OCI-LY1 (cell line): ENCODE results near the gene RPL18.

Source experiments
- H2AFZ ChIP-seq: fragments of 200-600 bp; sonication (generic), shearing (Covaris generic); 2 replicates; pipeline ENCODE4 v1.6.0; 2014; ENCODE audit warnings: antibody characterized with exemption, mild to moderate bottlenecking, low read length
- H3F3A ChIP-seq: fragments of 200-600 bp; sonication (generic), shearing (Covaris generic); 2 replicates; pipeline ENCODE4 v1.6.0; 2014; ENCODE audit warnings: mild to moderate bottlenecking, antibody characterized with exemption, low read length, moderate library complexity; ENCODE audit not compliant: insufficient read depth
- H3K27ac ChIP-seq: fragments of 200-600 bp; sonication (generic); 2 replicates; pipeline ENCODE4 v1.5.1; 2014; ENCODE audit warnings: low read length, mixed run types, mild to moderate bottlenecking, low read depth; ENCODE audit not compliant: poor library complexity, severe bottlenecking
- H3K27me3 ChIP-seq: fragments of 200-600 bp; sonication (generic); 2 replicates; pipeline ENCODE4 v1.6.0; 2014; ENCODE audit warnings: antibody characterized with exemption, mild to moderate bottlenecking, low read length, moderate library complexity; ENCODE audit not compliant: insufficient read depth
- H3K36me3 ChIP-seq: fragments of 200-600 bp; sonication (generic); 2 replicates; pipeline ENCODE4 v1.6.1; 2014; ENCODE audit warnings: mild to moderate bottlenecking, antibody characterized with exemption, low read length, moderate library complexity, mixed read lengths; ENCODE audit not compliant: insufficient read depth
- H3K4me1 ChIP-seq: fragments of 200-600 bp; sonication (generic); 2 replicates; pipeline ENCODE4 v1.5.1; 2014; ENCODE audit warnings: mild to moderate bottlenecking, low read length, moderate library complexity; ENCODE audit not compliant: insufficient read depth, severe bottlenecking
- H3K4me2 ChIP-seq: fragments of 200-600 bp; sonication (generic), shearing (Covaris generic); 2 replicates; pipeline ENCODE4 v1.6.1; 2014; ENCODE audit warnings: low read length
- H3K4me3 ChIP-seq: fragments of 200-600 bp; sonication (generic); 2 replicates; pipeline ENCODE4 v1.5.1; 2014; ENCODE audit warnings: low read length, low read depth, mild to moderate bottlenecking, mixed read lengths; ENCODE audit not compliant: poor library complexity, severe bottlenecking
- H3K79me2 ChIP-seq: fragments of 200-600 bp; shearing (Covaris generic); 2 replicates; pipeline ENCODE4 v1.6.1; 2016; ENCODE audit warnings: mixed run types, low read length, mixed read lengths; ENCODE audit not compliant: insufficient read depth
- H3K9ac ChIP-seq: fragments of 200-600 bp; sonication (generic), shearing (Covaris generic); 2 replicates; pipeline ENCODE4 v1.6.1; 2014; ENCODE audit warnings: mild to moderate bottlenecking, low read length, mixed read lengths
- H3K9me2 ChIP-seq: fragments of 200-600 bp; sonication (generic), shearing (Covaris generic); 2 replicates; pipeline ENCODE4 v1.6.1; 2014; ENCODE audit warnings: low read depth, mild to moderate bottlenecking, low read length, mixed read lengths
- H3K9me3 ChIP-seq: fragments of 200-600 bp; shearing (Covaris generic); 2 replicates; pipeline ENCODE4 v1.6.1; 2014; ENCODE audit warnings: low read length, mixed read lengths
- H4K20me1 ChIP-seq: fragments of 200-600 bp; sonication (generic), shearing (Covaris generic); 2 replicates; pipeline ENCODE4 v1.6.0; 2016; ENCODE audit warnings: mild to moderate bottlenecking, low read length; ENCODE audit not compliant: insufficient read depth
- EZH2 ChIP-seq: fragments of 200-600 bp; sonication (generic), shearing (Covaris generic); IDR thresholded peaks from 2 replicates; pipeline ENCODE4 v1.8.0; 2017; ENCODE audit warnings: borderline replicate concordance, mixed run types, mild to moderate bottlenecking, antibody characterized with exemption, low read length, moderate library complexity, mixed read lengths
- TF ChIP-seq, protein P1 (sequence below): fragments of 200-600 bp; sonication (generic), shearing (Covaris generic); IDR thresholded peaks from 2 replicates; pipeline ENCODE4 v1.5.1; 2017; ENCODE audit warnings: mild to moderate bottlenecking, antibody characterized with exemption, low read length, moderate library complexity, mixed read lengths

RPL18 gene

DNA sequence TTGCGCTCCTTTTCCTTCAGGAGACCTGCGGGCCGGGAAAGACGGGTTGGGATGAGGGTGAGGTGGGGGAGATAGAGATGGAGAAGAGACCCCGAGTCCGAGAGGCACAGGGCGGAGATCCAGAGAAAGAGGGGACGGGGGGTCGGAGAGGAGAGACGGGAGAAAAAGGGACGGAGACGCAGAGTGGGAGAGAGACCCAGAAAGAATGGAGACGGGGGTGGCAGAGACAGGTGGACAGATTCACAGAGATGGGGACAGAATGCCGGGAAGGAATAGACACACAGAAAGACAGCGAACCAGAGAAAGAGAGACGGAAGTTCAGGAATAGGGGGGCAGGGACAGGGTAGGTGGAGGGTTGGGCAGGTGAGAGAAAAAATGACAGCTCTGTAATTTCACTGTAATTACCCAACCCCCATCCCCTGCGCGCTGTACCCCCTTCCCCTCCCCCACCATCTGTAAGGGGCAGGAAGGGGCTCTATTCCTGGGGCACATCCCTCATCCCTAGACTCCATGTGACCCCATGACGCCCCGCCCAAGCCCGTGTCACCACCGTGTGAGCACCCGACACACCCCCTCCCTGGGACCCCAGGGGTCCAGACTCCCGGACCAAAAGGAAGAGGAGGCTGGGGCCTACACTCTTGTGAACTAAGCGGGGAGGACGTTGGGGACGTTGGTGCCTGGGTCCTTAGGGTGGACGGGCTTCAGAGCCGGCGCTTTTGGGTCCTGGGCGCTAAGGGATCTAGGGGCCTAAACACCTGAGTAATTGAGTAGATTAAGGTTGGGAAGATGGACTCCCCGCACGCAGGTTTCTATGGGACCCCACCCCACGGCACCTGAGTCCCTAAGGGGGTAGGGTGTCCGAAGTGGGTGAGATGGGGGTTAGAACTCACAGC is 17.2 kb upstream of the RPL18 start:
- Histone ChIP-seq H3F3A (0 out of 2 replicates have a peak, but pooled peaks cover 5% of the 10 kb centered on the region), H3K27ac (peak overlapping the region; percentile 96), H3K36me3 (peaks cover 4% of the 10 kb centered on the region; the same call in 1 of the 2 replicates), H3K4me3 (peak overlapping the region; percentile 84), H3K9ac (peak overlapping the region; percentile 96), H4K20me1 (no peaks in the 10 kb centered on the region), H2AFZ (no peak overlapping the region), H3K9me2 (no peaks in the 10 kb centered on the region), H3K27me3 (no peaks in the 10 kb centered on the region), H3K79me2 (no peaks in the 10 kb centered on the region), H3K4me2 (peak overlapping the region; percentile 93), H3K9me3 (no peaks in the 10 kb centered on the region), H3K4me1 (peaks cover 53% of the 10 kb centered on the region)
- TF ChIP-seq, protein P1, sequence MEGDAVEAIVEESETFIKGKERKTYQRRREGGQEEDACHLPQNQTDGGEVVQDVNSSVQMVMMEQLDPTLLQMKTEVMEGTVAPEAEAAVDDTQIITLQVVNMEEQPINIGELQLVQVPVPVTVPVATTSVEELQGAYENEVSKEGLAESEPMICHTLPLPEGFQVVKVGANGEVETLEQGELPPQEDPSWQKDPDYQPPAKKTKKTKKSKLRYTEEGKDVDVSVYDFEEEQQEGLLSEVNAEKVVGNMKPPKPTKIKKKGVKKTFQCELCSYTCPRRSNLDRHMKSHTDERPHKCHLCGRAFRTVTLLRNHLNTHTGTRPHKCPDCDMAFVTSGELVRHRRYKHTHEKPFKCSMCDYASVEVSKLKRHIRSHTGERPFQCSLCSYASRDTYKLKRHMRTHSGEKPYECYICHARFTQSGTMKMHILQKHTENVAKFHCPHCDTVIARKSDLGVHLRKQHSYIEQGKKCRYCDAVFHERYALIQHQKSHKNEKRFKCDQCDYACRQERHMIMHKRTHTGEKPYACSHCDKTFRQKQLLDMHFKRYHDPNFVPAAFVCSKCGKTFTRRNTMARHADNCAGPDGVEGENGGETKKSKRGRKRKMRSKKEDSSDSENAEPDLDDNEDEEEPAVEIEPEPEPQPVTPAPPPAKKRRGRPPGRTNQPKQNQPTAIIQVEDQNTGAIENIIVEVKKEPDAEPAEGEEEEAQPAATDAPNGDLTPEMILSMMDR: no peak
- no peak for TF ChIP-seq EZH2

DNA sequence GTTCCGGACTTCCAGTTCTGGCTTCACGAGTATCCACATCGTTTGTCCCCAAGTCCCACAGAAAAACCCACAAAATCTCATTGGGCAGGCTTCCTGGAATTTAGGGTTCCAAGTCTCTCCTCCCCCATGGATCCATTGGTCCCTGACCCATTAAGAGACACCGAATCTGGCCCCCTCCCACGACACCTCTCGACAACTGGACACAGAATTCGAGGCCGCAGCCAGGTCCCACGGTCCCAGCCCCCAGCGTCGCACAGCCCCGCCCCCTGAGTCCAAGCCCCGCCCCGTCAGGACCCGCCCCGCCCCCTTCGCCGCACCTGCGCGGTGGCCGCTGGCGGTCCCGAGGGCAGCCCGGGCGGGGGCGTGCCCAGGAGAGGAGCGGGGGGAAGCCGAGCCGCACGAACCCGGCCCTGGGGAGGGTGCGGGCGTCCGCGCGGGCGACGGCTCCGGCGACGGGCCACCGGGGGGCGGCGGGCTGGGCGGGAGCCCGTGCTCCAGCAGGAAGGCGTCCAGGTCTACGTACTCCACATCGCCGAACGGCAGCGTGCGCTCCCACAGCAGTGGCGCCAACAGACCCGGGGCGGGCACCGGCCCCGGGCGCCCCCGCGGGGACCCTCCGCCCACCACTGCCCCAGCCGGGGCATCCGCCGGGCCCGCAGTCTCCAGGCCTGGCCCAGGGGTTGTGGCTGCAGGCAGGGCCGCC is 16.4 kb upstream of the RPL18 start:
- Histone ChIP-seq H3K27ac (peak overlapping the region; percentile 96), H3K9ac (peak overlapping the region; percentile 96), H3K4me1 (peaks cover 53% of the 10 kb centered on the region)

DNA sequence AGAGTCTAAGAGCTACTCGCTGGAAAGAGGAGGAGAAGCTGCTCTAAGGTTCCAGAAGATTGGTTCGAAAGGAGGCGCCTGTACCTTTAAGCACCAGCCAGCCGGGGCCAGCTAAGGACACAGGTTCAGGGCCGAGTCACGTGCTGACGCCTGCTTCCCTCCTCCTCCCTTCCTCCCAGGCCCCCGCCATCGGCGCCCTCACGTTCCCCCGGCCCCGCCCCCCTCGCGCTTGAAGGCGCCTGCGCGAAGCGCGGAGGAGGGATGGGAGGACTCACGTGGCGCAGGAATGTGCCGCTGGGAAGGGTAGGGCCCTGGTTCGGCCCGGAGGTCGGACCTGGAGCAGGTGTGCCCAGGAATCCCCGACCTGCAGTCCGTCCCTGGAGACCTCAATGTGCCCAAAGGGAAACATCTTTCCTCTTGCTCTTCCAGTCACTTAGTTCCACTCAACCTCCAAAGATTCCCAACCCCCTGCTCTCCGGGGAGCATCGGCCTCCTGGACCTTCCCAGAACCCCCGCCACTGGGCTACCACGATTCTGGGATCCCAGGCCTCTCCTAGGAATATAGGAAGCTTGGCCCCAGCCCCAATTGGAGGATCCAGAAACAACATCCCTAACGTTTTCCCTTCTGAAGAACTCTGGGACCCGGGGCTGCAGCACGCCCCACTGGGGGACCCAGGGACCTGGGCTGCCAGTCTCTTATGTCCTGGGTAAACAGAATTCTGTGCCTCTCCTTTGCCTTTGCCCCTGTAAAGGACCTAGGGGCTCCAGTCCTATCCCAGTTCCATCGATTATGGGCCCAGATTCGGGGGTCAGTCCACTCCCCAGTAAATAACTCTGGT is 15.7 kb upstream of the RPL18 start:
- Histone ChIP-seq H3K27me3 (no peaks in the 10 kb centered on the region), H3K79me2 (no peaks in the 10 kb centered on the region), H3K4me2 (peak overlapping the region; percentile 93), H3K36me3 (peaks cover 12% of the 10 kb centered on the region), H3K9ac (peak overlapping the region; percentile 82), H3K9me3 (no peaks in the 10 kb centered on the region), H3F3A (0 out of 2 replicates have a peak, but pooled peaks cover 5% of the 10 kb centered on the region), H3K27ac (peak overlapping the region; percentile 86), H3K4me3 (peak overlapping the region; percentile 84), H3K4me1 (peaks cover 53% of the 10 kb centered on the region), H3K9me2 (no peaks in the 10 kb centered on the region), H2AFZ (no peak overlapping the region), H4K20me1 (no peaks in the 10 kb centered on the region)
- TF ChIP-seq, protein P1: no peak
- no peak for TF ChIP-seq EZH2

More for the DNA sequence above, 16.4 kb upstream of the RPL18 start:
- H3K36me3 ChIP-seq: peaks cover 4% of the 10 kb centered on the region; the same call in 1 of the 2 replicates
- H4K20me1 ChIP-seq: no peaks in the 10 kb centered on the region
- H3K9me2 ChIP-seq: no peaks in the 10 kb centered on the region
- no peaks in the 10 kb centered on the region for H3K9me3 ChIP-seq
- TF ChIP-seq, protein P1: no peak
- no peak for TF ChIP-seq EZH2
- H3K4me3 ChIP-seq: peak overlapping the region; percentile 84
- no peaks in the 10 kb centered on the region for H3K79me2 ChIP-seq
- H3K4me2 ChIP-seq: peak overlapping the region; percentile 93
- H3K27me3 ChIP-seq: no peaks in the 10 kb centered on the region
- no peak overlapping the region for H2AFZ ChIP-seq
- 0 out of 2 replicates have a peak, but pooled peaks cover 5% of the 10 kb centered on the region for H3F3A ChIP-seq
